Neuronal stem cell (in vitro differentiated cells): Measurements from ENCODE around the gene TNIK.

Source experiments
- DNase-seq: peaks from one replicate; pipeline ENCODE4 v3.0.0-alpha.2; 2013; ENCODE audit warnings: low spot score
- H2AFZ ChIP-seq: one replicate; pipeline ENCODE4 v1.6.1; 2013; ENCODE audit warnings: mild to moderate bottlenecking, low read length, inconsistent platforms
- H2AK5ac ChIP-seq: 2 replicates; pipeline ENCODE4 v1.6.1; 2013; ENCODE audit warnings: low read depth, mild to moderate bottlenecking, inconsistent platforms, low read length, moderate library complexity, mixed read lengths
- H2BK120ac ChIP-seq: 2 replicates; pipeline ENCODE4 v1.6.1; 2013; ENCODE audit warnings: low read depth, mild to moderate bottlenecking, inconsistent platforms, low read length, moderate library complexity, mixed read lengths
- H2BK12ac ChIP-seq: one replicate; pipeline ENCODE4 v1.6.1; 2013; ENCODE audit warnings: low read length, inconsistent platforms
- H2BK15ac ChIP-seq: 2 replicates; pipeline ENCODE4 v1.6.1; 2013; ENCODE audit warnings: mild to moderate bottlenecking, low read length, inconsistent platforms, mixed read lengths
- H2BK5ac ChIP-seq: one replicate; pipeline ENCODE4 v1.6.1; 2013; ENCODE audit warnings: inconsistent platforms, mild to moderate bottlenecking, low read length, moderate library complexity
- H3K14ac ChIP-seq: one replicate; pipeline ENCODE4 v1.6.1; 2013; ENCODE audit warnings: low read length, inconsistent platforms
- H3K18ac ChIP-seq: 2 replicates; pipeline ENCODE4 v1.6.1; 2013; ENCODE audit warnings: low read length, inconsistent platforms
- H3K23ac ChIP-seq: 2 replicates; pipeline ENCODE4 v1.6.1; 2013; ENCODE audit warnings: low read depth, mild to moderate bottlenecking, mixed read lengths, low read length, inconsistent platforms; ENCODE audit not compliant: poor library complexity
- H3K27ac ChIP-seq: replicated peaks from 3 replicates; pipeline ENCODE4 v1.5.1; 2013; ENCODE audit warnings: low read length, inconsistent platforms
- H3K27me3 ChIP-seq, 3 experiments: 2 replicates each; pipeline ENCODE4 v1.6.1; 2013; ENCODE audit warnings: low read length in 3 of 3, mild to moderate bottlenecking in 2 of 3, inconsistent platforms in 1 of 3, low read depth in 1 of 3, mixed read lengths in 1 of 3, moderate library complexity in 1 of 3; ENCODE audit not compliant: control insufficient read depth in 3 of 3, insufficient read depth in 3 of 3
- H3K36me3 ChIP-seq, 2 donors: replicated peaks in 1 of 2; 2 replicates each; pipeline ENCODE4 v1.6.1; 2013; ENCODE audit warnings: low read length in 2 of 2; ENCODE audit not compliant: control insufficient read depth in 2 of 2, insufficient read depth in 2 of 2
- H3K4ac ChIP-seq: 2 replicates; pipeline ENCODE4 v1.6.1; 2013; ENCODE audit warnings: inconsistent platforms, mild to moderate bottlenecking, low read length, moderate library complexity
- H3K4me1 ChIP-seq, 2 donors: 1 replicate in 1 of 2; 2 replicates in 1 of 2; pipeline ENCODE4 v1.6.1; 2013; ENCODE audit warnings: low read length in 2 of 2, low read depth in 1 of 2; ENCODE audit not compliant: control insufficient read depth in 2 of 2, insufficient read depth in 1 of 2
- H3K4me2 ChIP-seq: one replicate; pipeline ENCODE4 v1.6.1; 2013; ENCODE audit warnings: mild to moderate bottlenecking, low read length, inconsistent platforms; ENCODE audit not compliant: insufficient read depth, poor library complexity, severe bottlenecking
- H3K4me3 ChIP-seq, 2 donors: 2 replicates each; pipeline ENCODE4 v1.5.1; 2013; ENCODE audit warnings: low read length in 2 of 2, mild to moderate bottlenecking in 2 of 2, inconsistent platforms in 1 of 2, moderate library complexity in 1 of 2
- H3K79me1 ChIP-seq: one replicate; pipeline ENCODE4 v1.6.1; 2013; ENCODE audit warnings: low read depth, mild to moderate bottlenecking, inconsistent platforms, low read length, moderate library complexity
- H3K9ac ChIP-seq: one replicate; pipeline ENCODE4 v1.6.1; 2013; ENCODE audit warnings: mild to moderate bottlenecking, low read depth, low read length, inconsistent platforms; ENCODE audit not compliant: poor library complexity
- H3K9me3 ChIP-seq, 2 donors: replicated peaks in 1 of 2; 2 replicates each; pipeline versions ENCODE3 to v1.6.1; 2013; ENCODE audit warnings: low read length in 2 of 2, mild to moderate bottlenecking in 2 of 2, inconsistent platforms in 1 of 2, low read depth in 1 of 2, mixed read lengths in 1 of 2, moderate library complexity in 1 of 2; ENCODE audit not compliant: control insufficient read depth in 2 of 2, insufficient read depth in 1 of 2
- H4K8ac ChIP-seq: one replicate; pipeline ENCODE4 v1.6.1; 2013; ENCODE audit warnings: low read depth, mild to moderate bottlenecking, inconsistent platforms, low read length, moderate library complexity
- H4K91ac ChIP-seq: one replicate; pipeline ENCODE4 v1.6.1; 2013; ENCODE audit warnings: low read length, low read depth, mild to moderate bottlenecking, inconsistent platforms; ENCODE audit not compliant: poor library complexity
- WGBS, 2 donors: extraction: QIAGEN DNeasy Blood & Tissue Kit; methylation state at CpG; one replicate each; pipeline ENCODE4 v1.1.7; 2013; ENCODE audit warnings: missing lambda C conversion rate in 2 of 2, mixed read lengths in 1 of 2; ENCODE audit not compliant: insufficient read length in 2 of 2, insufficient replicate concordance in 1 of 2; ENCODE audit errors: extremely low coverage in 2 of 2; 5-methylcytosine and 5-hydroxymethylcytosine counted together

Gene TNIK

DNA sequence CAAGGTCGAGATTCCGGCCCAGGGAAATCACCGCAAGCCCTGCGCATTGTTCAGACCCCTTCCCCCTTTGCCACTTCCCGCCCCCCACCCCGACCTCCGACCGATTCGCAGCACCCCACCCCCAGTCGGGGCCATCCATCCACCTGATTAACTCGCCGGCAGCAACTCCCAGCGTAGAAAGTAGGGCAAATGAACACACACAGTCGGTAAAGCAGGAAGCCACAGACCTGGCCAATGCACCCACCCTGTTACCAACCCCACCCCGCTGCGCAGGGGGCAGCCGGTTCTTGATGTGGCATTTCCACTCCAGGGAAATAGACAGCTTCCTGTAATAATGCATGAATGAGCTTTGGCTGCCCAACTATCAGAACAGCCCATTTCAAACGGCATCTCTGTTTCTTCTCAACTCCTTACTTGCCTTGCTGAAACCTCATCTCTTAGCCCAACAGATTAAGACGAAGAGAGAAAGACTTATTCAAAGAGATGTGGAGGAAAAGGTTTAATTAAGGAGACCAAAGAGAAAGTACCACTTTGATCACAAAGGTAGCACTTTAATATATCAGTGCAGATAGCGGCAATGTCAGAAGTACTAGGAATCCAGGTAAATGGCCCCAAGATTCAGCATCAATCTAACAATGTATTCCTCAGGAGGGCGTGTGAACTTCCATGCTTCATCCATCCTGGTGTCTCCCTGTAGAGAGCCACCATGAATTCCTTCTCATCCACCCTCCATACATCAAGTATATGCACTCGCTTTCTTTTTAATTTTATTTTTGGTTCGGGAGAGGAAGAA, 1.9 kb downstream of the TNIK start:
- Histone ChIP-seq H3K79me1 (no peaks in the 10 kb centered on the region), H3K14ac (no peak overlapping the region), H2AK5ac (no peak overlapping the region), H2BK15ac (no peak overlapping the region), H3K4me1 (peaks cover 14 to 15% of the 10 kb centered on the region in 2 donors), H3K4ac (no peak overlapping the region), H2AFZ (peak overlapping the region; percentile 93), H2BK120ac (no peak overlapping the region), H3K36me3 (no peaks in the 10 kb centered on the region), H2BK5ac (no peak overlapping the region), H3K18ac (no peak overlapping the region), H4K91ac (no peak overlapping the region), H3K27ac (no peak overlapping the region), H2BK12ac (no peak overlapping the region), H3K4me3 (peak overlapping the region; percentile 64 to 82), H3K9me3 (peaks cover 0 to 3% of the 10 kb centered on the region in 2 donors), H3K4me2 (peak overlapping the region; percentile 90), H3K27me3 (peaks cover 0 to 32% (median 0%) of the 10 kb centered on the region in 3 experiments), H4K8ac (no peak overlapping the region), H3K23ac (no peak overlapping the region), H3K9ac (no peak overlapping the region)
- peak; percentile 12 for DNase-seq
- WGBS, 2 donors, result no CpG with 5 or more reads among the region's 23 CpGs

DNA sequence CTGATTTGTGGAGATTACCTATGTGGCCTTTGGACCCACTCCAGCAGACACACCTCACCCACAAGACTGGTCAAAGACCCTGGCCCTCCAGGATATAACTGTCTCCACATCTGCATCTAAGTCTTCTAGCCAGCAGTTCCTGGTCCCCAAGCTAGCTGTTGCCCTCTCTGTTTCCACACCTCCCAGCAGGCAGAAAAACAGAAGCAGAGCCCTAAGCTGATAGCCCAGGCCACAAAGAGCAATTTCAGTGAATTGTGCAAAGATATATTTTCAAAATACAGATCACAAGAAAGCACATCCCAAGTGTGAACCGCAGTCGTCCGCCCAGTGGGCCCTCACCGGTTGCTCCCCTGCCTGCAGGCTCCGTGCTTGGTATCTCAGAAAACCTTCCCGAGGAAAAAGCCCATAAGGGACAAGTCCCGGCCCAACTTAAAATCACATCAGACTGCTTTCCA, 2.6 kb downstream of the TNIK start:
- Histone ChIP-seq H2AK5ac (no peak overlapping the region), H4K8ac (no peak overlapping the region), H3K23ac (no peak overlapping the region), H2BK15ac (no peak overlapping the region), H3K4me2 (peak overlapping the region; percentile 90), H3K14ac (no peak overlapping the region), H4K91ac (no peak overlapping the region), H3K4me3 (peak overlapping the region; percentile 17 to 82), H3K4ac (no peak overlapping the region), H2BK120ac (no peak overlapping the region), H3K27me3 (peaks cover 0 to 32% (median 0%) of the 10 kb centered on the region in 3 experiments), H3K36me3 (no peaks in the 10 kb centered on the region), H3K9ac (no peak overlapping the region), H2BK12ac (no peak overlapping the region), H2AFZ (peak overlapping the region; percentile 93), H3K4me1 (peaks cover 14 to 15% of the 10 kb centered on the region in 2 donors), H3K18ac (peak overlapping the region; percentile 50), H3K79me1 (no peaks in the 10 kb centered on the region), H2BK5ac (no peak overlapping the region), H3K9me3 (no peaks in the 10 kb centered on the region), H3K27ac (no peak overlapping the region)
- WGBS, 2 donors, result no CpG with 5 or more reads among the region's 7 CpGs
- DNase-seq, result no peak

DNA sequence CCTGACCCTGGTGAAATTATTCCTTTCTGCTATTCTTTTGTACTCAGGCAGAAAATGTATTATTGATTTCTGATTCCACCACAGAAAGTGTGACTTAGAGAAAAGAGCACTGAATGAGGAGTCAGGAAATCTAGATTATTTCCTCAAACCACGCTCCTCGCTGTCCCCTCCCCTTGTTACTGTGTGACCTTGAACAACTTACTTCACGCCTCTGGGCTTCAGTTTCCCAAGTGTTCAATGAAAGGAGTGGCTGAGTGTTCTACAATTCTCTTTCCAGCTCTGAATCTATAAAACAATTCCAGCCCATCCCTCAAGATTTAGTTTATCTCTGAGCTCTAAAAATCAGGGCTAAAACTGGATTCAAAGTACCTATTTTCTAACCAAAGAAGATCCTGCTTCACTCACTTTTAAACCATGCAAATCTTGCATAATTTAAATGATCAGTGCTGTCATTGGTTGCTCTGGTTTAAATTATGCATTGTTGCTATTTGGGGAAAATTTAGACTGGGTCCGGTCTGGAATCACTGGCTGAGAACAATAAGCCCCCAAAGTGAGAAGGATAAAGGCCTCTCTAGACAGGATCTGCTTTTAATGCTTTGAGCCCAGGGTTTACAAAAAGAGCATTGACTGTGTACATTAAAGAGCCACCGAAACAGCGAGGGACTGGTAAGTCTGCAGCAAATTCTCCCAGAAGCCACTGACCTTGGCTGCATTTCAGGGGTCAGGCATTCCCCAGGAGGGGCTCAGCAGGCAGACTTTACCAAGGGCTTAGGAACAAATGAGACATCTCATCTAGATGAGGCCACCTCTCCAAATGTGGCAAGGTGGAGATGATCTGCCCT, 3.2 kb downstream of the TNIK start:
- Histone ChIP-seq H3K14ac (no peak overlapping the region), H3K9me3 (no peaks in the 10 kb centered on the region), H2AFZ (peak overlapping the region; percentile 93), H4K91ac (no peak overlapping the region), H3K27ac (no peak overlapping the region), H3K79me1 (no peaks in the 10 kb centered on the region), H3K4ac (no peak overlapping the region), H3K4me2 (no peak overlapping the region), H3K4me3 (peak overlapping the region; percentile 17 to 82), H3K18ac (peak overlapping the region; percentile 50), H4K8ac (no peak overlapping the region), H2BK5ac (no peak overlapping the region), H2BK12ac (no peak overlapping the region), H2BK120ac (no peak overlapping the region), H3K9ac (no peak overlapping the region), H3K27me3 (peaks cover 0 to 30% (median 0%) of the 10 kb centered on the region in 3 experiments), H2BK15ac (no peak overlapping the region), H3K36me3 (no peaks in the 10 kb centered on the region), H3K23ac (no peak overlapping the region), H2AK5ac (no peak overlapping the region), H3K4me1 (peaks cover 14 to 15% of the 10 kb centered on the region in 2 donors)
- WGBS, 2 donors, result no CpG with 5 or more reads among the region's 6 CpGs
- DNase-seq, result no peak
